Activated gamma-delta T cell (primary cell): ENCODE measurements around the gene RGS2.

Experiments used
- DNase-seq: peaks from one replicate; lab custom pipeline; 2025; lab: John Stamatoyannopoulos, UW
- total RNA-seq, 2 donors: gene quantifications; one replicate each; lab custom pipeline; 2026; lab: John Stamatoyannopoulos, UW

The RGS2 gene, protein sequence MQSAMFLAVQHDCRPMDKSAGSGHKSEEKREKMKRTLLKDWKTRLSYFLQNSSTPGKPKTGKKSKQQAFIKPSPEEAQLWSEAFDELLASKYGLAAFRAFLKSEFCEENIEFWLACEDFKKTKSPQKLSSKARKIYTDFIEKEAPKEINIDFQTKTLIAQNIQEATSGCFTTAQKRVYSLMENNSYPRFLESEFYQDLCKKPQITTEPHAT
- 55.2 to 64.9 reads per million in 2 donors for total RNA-seq

DNA sequence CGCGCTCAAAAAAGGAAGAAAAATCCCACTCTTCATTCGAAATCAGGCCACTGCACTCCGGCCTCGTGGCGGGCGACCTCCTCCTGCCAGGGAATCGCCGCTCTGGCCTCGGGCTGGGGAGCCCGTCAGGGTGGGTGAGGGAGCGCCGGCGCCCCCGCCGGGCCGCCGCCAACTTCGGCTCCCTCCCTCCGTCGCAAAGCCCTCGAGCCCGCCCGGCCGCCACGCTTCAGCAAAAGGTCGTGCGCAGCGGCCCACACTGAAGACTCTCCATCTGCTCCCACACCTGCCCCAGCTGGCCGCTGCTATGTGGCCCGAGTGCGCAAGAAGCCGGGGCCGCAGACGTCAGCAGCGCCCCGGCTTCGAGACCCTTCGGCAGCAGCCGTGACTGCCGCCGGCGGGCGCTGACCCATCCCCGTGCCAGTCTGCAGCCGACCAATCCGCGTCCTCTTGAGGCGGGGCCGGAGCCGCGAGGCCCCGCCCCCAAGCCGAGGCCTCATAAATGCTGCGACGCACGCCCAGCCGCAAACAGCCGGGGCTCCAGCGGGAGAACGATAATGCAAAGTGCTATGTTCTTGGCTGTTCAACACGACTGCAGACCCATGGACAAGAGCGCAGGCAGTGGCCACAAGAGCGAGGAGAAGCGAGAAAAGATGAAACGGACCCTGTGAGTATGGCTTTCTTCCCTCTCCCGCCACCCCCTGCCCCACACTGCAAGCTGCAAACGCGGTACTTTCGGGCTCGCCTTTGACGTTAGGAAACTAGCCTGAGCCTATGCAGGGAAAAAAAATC lies at the start of gene RGS2:
Gene RGS2, plus strand, starts transcription at position 522 of the 789 bp plus-strand sequence. Its CDS starts 33 bp downstream, at position 555.
- DNase-seq: peak; percentile 83

DNA sequence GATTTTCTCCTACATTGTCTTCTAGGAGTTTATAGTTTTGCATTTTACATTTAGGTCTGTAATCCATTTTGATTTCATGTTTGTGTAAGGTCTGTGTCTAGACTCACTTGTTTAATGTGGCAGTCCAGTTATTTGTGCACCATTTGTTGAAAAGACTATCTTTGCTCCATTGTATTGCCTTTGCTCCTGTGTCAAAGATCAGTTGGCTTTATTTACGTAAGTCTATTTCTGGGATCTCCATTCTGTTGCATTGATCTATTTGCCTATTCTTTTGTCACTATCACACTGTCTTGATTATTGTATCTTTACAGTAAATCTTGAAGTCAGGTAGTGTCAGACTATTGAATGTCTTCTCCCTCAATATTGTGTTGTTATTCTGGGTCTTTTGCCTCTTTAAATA lies 49.7 kb upstream of the RGS2 start:
- no peak for DNase-seq

DNA sequence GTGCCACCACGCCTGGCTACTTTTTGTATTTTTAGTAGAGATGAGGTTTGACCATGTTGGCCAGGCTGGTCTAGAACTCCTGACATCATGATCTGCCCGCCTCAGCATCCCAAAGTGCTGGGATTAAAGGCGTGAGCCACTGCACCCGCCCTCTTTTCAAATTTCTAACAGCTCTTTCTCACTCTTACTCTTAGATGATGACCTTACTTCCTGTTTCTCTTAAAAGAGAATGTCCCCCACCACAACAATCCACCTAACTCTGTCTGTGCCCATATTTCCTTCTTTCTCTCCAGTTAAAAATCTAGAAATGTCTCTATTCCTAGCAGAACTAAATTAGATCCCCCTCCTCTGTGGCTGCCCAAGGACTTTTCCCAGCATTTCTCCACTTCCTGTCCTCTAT lies 46.6 kb upstream of the RGS2 start:
- no peak for DNase-seq

DNA sequence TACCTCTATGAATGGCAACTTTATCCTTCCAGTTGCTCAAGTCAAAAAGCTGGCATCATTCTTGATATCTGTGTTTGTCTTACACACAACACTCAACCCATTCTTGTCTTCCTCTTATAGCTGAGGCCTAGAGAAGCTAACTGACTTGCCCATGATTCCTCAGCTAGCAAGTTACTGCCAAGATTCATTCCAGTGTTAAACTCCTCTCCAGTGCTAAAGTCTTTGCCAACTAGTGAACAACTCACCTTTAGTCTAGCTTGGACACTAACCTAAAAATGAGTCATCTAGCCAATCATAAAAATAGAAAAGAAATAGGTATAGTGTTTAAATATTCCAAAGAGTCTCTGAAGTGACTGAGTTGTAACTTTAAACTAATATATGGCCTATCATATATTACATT lies 45.6 kb upstream of the RGS2 start:
- no peak for DNase-seq

DNA sequence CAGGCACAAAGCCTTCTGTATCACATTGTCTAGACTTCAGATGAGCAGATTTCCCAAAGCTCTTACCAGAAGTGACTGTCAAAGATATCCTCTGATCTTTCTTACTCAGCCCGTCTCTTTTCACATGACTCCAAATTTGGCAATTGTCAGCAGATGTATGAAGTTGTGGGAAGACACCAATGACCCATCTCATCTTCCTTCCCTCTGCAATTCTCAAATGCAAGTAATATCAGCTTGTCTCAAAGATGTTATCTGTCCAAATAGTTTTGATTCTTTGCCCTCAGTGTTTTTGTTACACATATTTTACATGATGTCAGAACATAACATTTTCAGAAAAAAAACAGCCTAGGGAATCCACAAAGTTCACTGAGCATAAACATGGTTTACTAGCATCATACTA lies 45.1 kb upstream of the RGS2 start:
- no peak for DNase-seq

DNA sequence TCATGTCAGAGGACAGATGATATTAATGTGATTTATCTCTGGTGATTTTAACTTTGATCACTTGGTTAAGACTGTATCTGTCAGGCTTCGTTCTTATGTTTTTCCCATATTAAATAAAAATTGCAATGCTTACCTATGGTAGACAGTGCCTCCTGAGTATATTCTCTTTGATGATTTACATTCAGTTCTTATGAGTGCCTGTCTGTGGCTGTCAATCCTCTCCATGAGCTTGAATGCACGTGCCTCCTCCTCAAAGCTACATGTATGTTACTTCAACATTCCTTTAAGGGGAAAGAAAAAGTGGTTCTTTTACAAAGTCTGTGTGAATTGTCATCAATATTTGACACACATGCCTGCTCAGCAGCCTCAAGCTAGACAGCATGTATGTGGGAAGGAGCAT lies 44.2 kb upstream of the RGS2 start:
- DNase-seq: no peak

DNA sequence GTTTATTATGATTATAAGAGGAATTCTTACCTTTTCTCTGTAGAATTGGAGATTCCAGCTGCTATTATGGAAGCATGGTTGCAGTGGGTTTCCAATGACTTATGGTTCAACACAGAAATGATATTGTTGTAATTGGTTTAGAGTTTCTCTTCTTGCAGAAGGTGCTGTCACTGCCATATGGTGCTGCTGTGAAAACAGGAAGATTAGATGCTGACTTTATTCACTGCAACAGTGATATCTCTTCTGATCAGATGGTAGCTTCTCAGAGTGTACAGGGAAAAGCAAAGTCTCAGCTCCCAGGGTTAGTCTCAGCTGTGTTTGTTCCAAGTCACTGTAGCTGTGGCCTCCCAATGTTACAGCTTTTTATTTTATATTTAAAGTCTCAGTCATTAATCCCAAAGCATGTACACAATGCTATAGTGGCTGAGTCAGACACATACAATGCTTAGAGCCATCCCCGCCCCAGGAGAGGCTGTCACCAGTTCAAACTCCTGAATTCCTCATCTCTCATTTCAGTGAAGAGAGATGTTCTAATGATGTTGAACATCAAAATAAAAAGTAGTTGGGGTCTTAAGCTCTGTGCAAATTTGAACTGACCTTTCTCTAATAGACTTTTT lies 42.7 kb upstream of the RGS2 start:
- no peak for DNase-seq

DNA sequence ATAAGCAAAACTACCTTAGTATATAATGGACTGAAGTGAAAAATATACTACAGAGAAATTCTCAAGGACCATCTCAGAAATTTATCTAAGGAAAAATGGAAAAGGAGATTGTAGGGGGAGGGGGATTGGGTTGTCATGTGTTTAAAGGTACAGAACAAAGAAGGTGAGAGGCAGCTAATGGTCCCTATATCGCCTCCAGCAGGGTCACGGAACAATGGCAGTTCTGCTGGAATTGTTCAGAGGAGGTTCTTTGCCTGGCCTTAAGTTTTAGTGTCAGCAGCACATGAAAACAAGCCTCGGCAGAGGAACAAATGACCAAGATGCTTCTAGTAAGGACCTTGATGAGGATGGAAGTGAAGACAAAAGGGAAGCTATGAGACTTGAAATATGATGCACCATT lies 42.0 kb upstream of the RGS2 start:
- DNase-seq: no peak

DNA sequence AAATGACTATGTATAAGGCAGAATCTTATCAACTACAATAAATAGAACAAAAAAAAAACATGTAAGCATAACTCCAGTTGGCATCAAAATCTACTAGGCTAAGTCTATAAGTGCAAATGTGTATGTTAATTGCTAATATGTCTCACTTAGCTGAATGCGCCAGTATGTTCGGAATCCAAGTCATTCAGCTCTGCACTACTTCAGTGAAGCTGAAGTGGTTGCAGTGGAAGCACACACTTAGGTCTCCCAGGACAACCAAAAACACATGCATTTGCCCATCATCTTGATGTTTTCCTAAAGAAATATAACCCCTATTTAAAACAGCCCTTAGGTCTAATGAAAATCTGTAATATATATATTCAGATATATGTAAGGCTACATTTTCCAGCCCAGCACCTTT lies 41.0 kb upstream of the RGS2 start:
- DNase-seq: no peak

DNA sequence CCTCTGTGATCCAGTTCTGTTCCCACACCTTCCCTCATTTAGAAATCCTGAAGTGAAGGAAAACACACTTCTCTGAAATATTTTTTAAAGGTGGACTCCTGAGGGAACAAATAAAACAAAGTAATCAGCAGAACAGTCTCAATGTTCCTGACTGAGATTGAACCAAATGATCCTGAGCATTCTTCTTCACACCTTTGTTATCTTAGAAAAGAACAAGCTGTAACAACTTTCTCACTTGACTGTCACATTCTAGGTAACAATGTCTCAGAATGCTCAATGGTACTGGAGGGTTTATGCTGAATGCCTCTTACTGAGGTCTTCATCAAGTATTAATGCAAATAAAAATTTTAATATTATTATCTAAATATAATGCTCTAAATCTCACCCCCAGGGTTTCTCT lies 40.4 kb upstream of the RGS2 start:
- no peak for DNase-seq

DNA sequence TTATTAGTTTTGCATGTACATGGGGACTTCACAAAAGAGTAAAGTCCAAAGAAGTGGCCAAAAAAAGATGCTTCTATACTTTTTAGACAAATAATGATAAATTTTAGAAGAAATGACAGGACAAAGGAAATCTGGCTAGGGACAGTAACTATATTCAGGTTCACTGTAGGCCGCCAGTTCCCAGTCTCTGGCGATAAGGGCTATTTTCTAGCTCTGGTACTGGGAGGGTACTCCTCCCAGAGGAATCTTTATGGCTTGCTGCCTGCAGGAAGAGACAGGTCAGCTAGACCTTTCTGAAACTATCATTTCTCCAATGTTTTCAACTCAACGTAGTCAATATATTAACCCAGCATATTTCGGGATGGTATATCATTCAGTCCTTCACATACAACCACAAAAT lies 37.5 kb upstream of the RGS2 start:
- DNase-seq: no peak

DNA sequence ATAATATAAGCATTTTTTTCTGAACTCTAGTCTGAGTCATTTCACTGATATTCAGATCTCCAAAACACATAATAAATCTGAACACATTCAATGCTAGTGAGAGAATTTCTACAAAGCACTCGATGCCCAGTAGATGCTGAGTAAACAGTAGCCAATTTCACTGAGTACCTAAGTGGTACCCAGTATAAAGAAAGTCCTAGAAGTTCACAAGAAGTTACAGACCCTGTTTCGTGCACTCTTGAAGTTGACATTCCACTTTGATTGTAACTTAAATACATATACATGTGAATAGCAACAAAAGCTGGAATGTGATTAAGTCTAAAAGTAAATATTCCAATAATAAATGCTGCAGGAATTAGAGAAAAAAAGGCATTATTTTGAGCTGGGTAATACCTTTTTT lies 33.2 kb upstream of the RGS2 start:
- DNase-seq: no peak

DNA sequence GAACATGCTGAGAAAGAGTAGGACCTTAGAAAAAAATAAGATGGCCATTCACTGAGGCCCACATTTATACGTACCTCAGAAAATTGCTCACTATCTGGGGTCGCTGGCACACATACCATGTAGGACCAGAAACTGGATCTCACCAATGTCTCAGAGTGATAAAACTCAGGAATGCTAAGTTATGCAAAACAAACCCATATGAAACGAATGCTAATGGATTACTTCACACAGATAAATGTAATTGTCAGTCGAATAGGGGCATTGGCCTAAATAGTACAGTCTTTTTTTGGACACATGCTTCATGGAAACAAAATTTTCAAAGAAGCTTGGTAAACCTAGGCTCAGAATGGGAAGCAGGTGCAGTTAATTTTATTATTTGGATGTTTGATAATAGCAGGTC lies 32.6 kb upstream of the RGS2 start:
- no peak for DNase-seq

DNA sequence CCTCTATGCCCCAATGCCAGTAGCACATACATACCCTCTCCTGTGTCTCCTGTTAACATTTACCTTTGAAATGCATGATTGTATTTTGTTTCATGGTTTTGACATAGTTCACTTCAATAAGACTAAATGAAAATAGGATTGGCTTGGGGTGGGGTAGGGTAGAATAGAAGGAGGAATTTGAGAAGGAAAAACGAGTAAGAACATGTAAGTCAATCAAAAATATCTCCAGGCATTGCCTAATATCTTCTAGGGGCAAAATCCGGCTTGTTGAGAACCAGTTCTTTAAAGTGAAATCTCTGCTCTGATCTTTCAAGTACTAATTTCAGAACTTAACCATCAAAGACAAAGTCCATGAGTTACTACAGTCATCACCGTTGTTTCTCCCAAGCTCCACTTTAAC lies 31.8 kb upstream of the RGS2 start:
- DNase-seq: no peak

DNA sequence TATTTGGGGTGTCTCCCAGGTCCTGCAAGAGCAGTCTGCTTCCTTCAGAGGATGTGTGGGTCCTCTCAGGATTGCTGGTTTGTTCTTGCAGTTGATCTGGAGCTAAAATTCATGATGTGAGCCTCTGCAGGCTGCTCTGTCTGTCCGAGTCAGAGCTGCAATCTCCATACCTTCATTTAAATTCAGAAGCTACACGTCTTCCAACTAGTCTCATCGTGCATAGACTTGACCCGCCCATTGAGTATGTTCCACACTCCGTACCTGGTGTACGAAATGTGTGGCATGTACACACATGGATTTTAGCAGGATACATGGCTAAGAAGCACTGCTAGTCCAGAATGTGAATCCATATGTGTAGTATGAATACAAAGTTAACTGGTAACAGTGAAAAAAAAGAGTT lies 25.0 kb upstream of the RGS2 start:
- DNase-seq: no peak

DNA sequence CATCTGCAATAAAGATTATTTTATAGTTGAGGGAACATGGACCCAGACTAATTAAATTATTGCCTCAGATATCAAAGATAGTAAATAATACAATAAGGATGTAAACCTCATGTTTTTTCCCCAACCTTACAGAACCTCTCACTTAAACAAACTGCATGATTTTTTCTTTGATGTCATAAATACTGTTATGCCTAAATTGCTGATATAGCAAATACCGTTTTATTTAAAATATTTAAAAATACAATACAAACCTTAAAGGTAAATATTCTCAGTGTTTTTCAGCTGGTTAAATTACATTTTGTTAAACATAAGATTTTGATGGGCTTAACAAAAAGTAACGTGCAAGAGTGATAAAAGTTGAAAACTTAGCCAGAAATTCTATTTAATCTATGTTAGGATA lies 24.4 kb upstream of the RGS2 start:
- DNase-seq: no peak

DNA sequence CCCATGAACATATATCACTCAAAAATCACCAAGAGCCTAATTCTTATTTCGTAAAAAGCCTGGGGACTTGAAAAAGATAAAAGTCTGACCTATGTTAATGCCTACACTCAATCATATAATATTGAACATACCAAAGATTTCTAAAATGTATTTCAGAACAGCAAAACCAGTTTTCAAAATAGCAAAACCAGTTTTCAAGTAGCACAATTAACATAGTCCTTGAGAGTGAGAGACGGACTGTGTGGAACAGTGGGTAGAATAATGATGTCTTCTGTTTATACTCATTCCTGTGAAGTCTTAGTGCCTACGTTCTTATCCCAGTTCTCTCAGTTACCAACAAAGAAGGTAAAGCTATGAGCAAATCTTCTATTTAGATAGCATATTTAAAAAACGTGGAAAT lies 22.3 kb upstream of the RGS2 start:
- DNase-seq: no peak

DNA sequence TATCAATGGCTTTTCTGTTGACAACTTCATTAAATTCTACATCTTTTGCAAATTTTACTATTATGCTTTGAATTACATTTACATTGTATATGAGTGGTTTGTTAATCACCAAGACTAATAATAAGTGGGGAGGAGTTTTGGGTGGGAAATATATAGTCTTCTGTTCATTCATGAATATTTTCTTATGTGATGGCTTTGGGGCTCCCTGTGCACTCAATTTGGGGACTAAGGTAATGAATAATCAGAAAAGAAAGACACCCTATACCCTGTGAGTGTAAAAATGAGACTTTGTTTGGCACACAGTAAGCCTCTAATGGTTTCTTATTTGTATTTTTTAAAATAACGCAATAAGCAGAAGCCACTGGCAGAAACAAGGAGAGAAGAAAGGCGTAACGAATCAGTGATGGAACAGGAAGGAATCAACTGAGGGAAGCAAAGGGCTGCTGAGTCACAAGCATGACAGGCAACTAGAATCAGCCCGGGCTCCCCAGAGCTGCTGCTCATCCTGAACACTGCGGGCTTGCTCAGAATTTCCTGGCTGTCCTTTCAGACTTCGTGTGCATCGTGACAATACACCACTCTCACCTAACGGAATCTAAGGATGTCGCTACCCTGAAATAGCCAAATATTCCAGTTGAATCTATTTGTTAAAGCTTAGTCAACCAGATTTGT lies 20.8 kb upstream of the RGS2 start:
- DNase-seq: no peak

DNA sequence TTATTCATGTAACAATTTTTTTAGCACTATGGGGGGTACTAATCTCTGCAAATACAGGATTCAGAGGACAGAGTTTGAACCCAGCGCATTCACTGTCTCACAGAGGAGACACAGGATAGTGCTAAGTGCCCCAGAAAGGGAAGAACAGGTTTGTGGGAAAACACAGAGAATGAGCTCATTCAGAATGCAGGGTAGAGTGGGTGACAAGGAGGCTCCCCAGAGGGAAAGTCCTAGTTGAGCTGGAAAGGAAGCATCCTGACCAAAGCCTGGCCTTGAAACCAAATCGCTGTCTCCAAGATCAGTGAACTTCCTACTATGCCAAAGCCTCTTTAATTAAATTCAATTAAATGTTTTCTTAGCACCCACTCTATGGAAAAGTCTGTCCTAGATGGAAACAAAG lies 19.0 kb upstream of the RGS2 start:
- no peak for DNase-seq

DNA sequence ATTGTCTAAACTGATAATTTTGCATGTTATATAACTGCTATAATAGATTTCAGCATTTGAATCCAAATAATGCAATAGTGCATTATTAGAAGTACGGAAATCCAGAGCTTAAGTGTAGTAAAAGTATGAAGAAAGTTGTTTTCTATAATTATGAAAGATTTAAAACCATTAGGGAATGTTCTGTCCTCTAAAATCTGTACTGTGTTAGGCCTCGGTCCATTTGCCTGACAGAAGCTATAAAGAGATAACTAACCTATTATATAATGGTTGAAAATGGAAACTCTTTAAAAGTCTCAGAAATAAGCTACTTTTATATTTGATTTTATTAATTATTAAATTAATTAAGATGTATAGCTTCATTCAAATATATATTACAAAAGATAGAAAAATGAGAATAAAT lies 16.2 kb upstream of the RGS2 start:
- DNase-seq: no peak

DNA sequence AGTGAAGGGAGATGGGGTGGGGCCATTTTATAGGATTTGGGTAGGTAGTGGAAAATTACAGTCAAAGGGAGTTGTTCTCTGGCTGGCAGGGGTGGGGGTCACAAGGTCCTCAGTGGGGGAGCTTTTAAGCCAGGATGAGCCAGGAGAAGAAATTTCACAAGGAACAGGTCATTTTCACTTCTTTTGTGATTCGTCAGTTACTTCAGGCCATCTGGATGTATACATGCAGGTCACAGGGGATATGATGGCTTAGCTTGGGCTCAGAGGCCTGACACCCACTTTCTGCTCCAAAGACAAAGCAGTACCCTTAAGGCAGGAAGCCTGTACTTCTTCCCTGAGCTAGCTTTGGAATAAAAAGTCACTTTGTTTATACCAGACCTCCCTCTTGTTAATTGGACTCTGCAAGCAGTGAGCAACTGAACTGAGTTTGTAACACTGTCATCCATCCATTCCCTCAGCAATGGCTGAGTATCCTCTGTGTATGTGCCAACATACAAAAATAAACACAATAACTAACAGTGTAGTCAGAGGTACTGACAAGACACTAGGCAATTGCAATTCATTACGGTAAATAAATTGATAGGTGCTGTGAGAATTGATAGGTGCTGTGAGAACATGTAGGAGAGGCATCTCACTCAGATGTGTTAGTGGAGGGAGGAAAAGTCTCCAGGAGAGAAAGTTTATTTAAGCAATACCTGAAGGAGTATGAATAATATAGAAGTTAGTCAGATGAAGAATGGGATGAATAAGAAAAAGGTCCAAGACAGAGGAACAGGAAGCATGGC lies 14.7 kb upstream of the RGS2 start:
- no peak for DNase-seq

DNA sequence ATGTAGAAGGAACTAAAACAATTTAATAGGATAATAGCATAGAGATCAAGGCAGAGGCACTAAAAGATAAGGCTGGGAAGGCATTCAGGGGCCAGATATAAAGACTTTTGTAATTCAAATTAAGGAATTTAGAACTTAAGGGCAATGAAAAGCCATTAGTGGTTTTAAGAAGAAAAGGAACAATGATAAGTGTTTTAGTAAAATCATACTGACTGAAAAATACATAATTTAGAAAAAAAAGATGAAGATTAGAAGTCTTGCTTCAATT lies 14.1 kb upstream of the RGS2 start:
- DNase-seq: no peak
